Measurements from ENCODE around the gene TUBA4B. TPM values are rescaled to one million over a fixed set of nuclear protein-coding genes. Genes with fewer than 3 reads are reported as not detected.

The TUBA4B gene
- polyA plus RNA-seq, 6 donors from 2014 or later = not detected

Other genes with a start within 250 kb of the TUBA4B start
- gene CFAP65, start 211.7 kb upstream of the TUBA4B start, polyA plus RNA-seq (ENCODE audit: low read depth in 6 of 6) = not detected
- gene IHH, start 192.3 kb upstream of the TUBA4B start, polyA plus RNA-seq (ENCODE audit: low read depth in 6 of 6) = not detected
- 10 to 100 TPM; 24.8 to 31.5 (median 27.7) TPM for gene NHEJ1, start 92.4 kb upstream of the TUBA4B start, polyA plus RNA-seq (ENCODE audit: low read depth in 6 of 6)
- gene SLC23A3, start 83.2 kb upstream of the TUBA4B start, polyA plus RNA-seq (ENCODE audit: low read depth in 6 of 6) = under 1 TPM in 2 of 6 donors, not detected in 4; 0.18 to 0.24 TPM
- gene CNPPD1, start 76.3 kb upstream of the TUBA4B start, polyA plus RNA-seq (ENCODE audit: low read depth in 6 of 6) = 100 to 1,000 TPM; 112 to 157 (median 133) TPM
- gene RETREG2, start 75.0 kb upstream of the TUBA4B start, polyA plus RNA-seq (ENCODE audit: low read depth in 6 of 6) = 100 to 1,000 TPM in 1 of 6 donors, 10 to 100 TPM in 5; 54.7 to 113 (median 62.7) TPM
- 10 to 100 TPM; 50.7 to 77.7 (median 57.9) TPM for gene ZFAND2B, start 46.5 kb upstream of the TUBA4B start, polyA plus RNA-seq (ENCODE audit: low read depth in 6 of 6)
- 1 to 10 TPM in 5 of 6 donors, not detected in 1; 2.1 to 6.4 (median 3.2) TPM for gene ABCB6, start 34.3 kb upstream of the TUBA4B start, polyA plus RNA-seq (ENCODE audit: low read depth in 6 of 6)
- gene ATG9A, start 23.6 kb upstream of the TUBA4B start, polyA plus RNA-seq (ENCODE audit: low read depth in 6 of 6) = 10 to 100 TPM; 12.6 to 25.4 (median 18.1) TPM
- gene ANKZF1, start 23.4 kb upstream of the TUBA4B start, polyA plus RNA-seq (ENCODE audit: low read depth in 6 of 6) = 10 to 100 TPM; 22.4 to 45.5 (median 25.4) TPM
- 1 to 10 TPM in 2 of 6 donors, under 1 TPM in 3, not detected in 1; 0.24 to 1.5 (median 1.00) TPM for gene GLB1L, start 7.8 kb upstream of the TUBA4B start, polyA plus RNA-seq (ENCODE audit: low read depth in 6 of 6)
- gene STK16, start 7.8 kb upstream of the TUBA4B start, polyA plus RNA-seq (ENCODE audit: low read depth in 6 of 6) = 10 to 100 TPM; 14.7 to 28.3 (median 21.9) TPM
- 100 to 1,000 TPM; 129 to 165 (median 149) TPM for gene TUBA4A, start 675 bp downstream of the TUBA4B start, polyA plus RNA-seq (ENCODE audit: low read depth in 6 of 6)
- 10 to 100 TPM in 1 of 6 donors, 1 to 10 TPM in 5; 1.1 to 12.9 (median 8.8) TPM for gene DNAJB2, start 26.1 kb downstream of the TUBA4B start, polyA plus RNA-seq (ENCODE audit: low read depth in 6 of 6)
- gene PTPRN, start 56.2 kb downstream of the TUBA4B start, polyA plus RNA-seq (ENCODE audit: low read depth in 6 of 6) = under 1 TPM in 4 of 6 donors, not detected in 2; 0.29 to 0.80 (median 0.59) TPM
- gene RESP18, start 79.5 kb downstream of the TUBA4B start, polyA plus RNA-seq (ENCODE audit: low read depth in 6 of 6) = not detected
- gene DNPEP, start 134.7 kb downstream of the TUBA4B start, polyA plus RNA-seq (ENCODE audit: low read depth in 6 of 6) = 10 to 100 TPM; 49.4 to 78.6 (median 56.3) TPM
- not detected for gene DES, start 165.1 kb downstream of the TUBA4B start, polyA plus RNA-seq (ENCODE audit: low read depth in 6 of 6)
- under 1 TPM in 1 of 6 donors, not detected in 5; 0.18 TPM for gene SPEG, start 181.6 kb downstream of the TUBA4B start, polyA plus RNA-seq (ENCODE audit: low read depth in 6 of 6)
- gene GMPPA, start 245.6 kb downstream of the TUBA4B start, polyA plus RNA-seq (ENCODE audit: low read depth in 6 of 6) = 10 to 100 TPM; 18.2 to 38.8 (median 22.9) TPM

All from naive B cell (primary cell).